ENCODE measurements around the gene GFM1. TPM values are rescaled to one million over a fixed set of nuclear protein-coding genes. Genes with fewer than 3 reads are reported as not detected.
A peak's percentile ranks its signal among the peaks of the same experiment; 100 is the strongest.

Gene GFM1
- total and polyA plus RNA-seq, 2 experiments from 2014 or later, result 24.5 to 59.9 TPM

DNA sequence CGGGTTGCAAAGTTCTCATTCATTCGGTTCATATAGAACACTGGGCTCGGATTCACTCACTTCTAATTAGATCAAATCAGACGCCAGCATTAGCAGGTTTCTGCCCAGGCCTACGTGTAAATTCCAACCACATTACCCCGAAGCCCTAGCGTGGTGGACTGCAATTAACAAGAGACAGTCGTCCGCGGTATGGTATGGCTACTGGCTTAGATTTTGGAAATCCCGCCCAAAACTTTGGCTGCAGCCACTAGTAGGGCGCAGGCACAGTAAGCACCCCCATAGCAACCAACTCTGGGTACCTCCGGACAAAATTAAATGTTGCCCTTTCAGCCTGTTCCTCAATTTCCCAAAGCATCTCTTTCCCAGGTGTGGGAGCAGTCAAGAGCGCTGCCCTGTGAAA, 87.2 kb downstream of the GFM1 start:
- Histone ChIP-seq H3F3A (replicated peaks; ENCODE audit: low read depth) (no peaks in the 10 kb centered on the region), H3K27me3 (ENCODE audit: insufficient read depth) (peaks cover 30% of the 10 kb centered on the region), H3K27ac (ENCODE audit: low read depth) (no peak overlapping the region), H3K79me2 (replicated peaks; ENCODE audit: insufficient read depth) (no peaks in the 10 kb centered on the region), H3K4me1 (ENCODE audit: insufficient read depth) (peaks cover 7% of the 10 kb centered on the region; the same call in 1 of the 2 replicates), H3K4me3 (peak overlapping the region; percentile 81), H4K20me1 (replicated peaks; ENCODE audit: insufficient read depth) (no peaks in the 10 kb centered on the region), H2AFZ (peak overlapping the region; percentile 99), H3K36me3 (ENCODE audit: insufficient read depth) (no peaks in the 10 kb centered on the region), H3K9me2 (ENCODE audit: insufficient read depth) (no peaks in the 10 kb centered on the region), H3K4me2 (peak overlapping the region; percentile 97)
- ATAC-seq, result peak; percentile 24
- H3K4me3 Mint-ChIP-seq, result peak overlapping the region; percentile 74
- peaks cover 2% of the 10 kb centered on the region; the same call in 2 of the 3 replicates for H3K4me1 Mint-ChIP-seq
- peaks cover 4% of the 10 kb centered on the region; the same call in 2 of the 3 replicates for H3K9me3 Mint-ChIP-seq
- peaks cover 16% of the 10 kb centered on the region for H3K27me3 Mint-ChIP-seq (ENCODE audit: insufficient read depth, low read depth, poor library complexity)
- peaks cover 5% of the 10 kb centered on the region; the same call in 1 of the 3 replicates for H3K36me3 Mint-ChIP-seq (ENCODE audit: low read depth)
- peak; percentile 64 for DNase-seq (ENCODE audit: low spot score)
- no peak overlapping the region for H3K27ac Mint-ChIP-seq
- no peak for TF ChIP-seq POLR2AphosphoS5 (IDR thresholded peaks at IDR 0.05; ENCODE audit: low read depth)
- TF ChIP-seq, protein P1, sequence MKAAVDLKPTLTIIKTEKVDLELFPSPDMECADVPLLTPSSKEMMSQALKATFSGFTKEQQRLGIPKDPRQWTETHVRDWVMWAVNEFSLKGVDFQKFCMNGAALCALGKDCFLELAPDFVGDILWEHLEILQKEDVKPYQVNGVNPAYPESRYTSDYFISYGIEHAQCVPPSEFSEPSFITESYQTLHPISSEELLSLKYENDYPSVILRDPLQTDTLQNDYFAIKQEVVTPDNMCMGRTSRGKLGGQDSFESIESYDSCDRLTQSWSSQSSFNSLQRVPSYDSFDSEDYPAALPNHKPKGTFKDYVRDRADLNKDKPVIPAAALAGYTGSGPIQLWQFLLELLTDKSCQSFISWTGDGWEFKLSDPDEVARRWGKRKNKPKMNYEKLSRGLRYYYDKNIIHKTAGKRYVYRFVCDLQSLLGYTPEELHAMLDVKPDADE (IDR thresholded peaks at IDR 0.05), result no peak
- TF ChIP-seq, protein P2, sequence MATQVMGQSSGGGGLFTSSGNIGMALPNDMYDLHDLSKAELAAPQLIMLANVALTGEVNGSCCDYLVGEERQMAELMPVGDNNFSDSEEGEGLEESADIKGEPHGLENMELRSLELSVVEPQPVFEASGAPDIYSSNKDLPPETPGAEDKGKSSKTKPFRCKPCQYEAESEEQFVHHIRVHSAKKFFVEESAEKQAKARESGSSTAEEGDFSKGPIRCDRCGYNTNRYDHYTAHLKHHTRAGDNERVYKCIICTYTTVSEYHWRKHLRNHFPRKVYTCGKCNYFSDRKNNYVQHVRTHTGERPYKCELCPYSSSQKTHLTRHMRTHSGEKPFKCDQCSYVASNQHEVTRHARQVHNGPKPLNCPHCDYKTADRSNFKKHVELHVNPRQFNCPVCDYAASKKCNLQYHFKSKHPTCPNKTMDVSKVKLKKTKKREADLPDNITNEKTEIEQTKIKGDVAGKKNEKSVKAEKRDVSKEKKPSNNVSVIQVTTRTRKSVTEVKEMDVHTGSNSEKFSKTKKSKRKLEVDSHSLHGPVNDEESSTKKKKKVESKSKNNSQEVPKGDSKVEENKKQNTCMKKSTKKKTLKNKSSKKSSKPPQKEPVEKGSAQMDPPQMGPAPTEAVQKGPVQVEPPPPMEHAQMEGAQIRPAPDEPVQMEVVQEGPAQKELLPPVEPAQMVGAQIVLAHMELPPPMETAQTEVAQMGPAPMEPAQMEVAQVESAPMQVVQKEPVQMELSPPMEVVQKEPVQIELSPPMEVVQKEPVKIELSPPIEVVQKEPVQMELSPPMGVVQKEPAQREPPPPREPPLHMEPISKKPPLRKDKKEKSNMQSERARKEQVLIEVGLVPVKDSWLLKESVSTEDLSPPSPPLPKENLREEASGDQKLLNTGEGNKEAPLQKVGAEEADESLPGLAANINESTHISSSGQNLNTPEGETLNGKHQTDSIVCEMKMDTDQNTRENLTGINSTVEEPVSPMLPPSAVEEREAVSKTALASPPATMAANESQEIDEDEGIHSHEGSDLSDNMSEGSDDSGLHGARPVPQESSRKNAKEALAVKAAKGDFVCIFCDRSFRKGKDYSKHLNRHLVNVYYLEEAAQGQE (IDR thresholded peaks at IDR 0.05; ENCODE audit: unreplicated experiment), result no peak
- no peak for TF ChIP-seq CREB1 (CRISPR knock-in tag; IDR thresholded peaks at IDR 0.05; ENCODE audit: low read depth)
- TF ChIP-seq JUNB (IDR thresholded peaks at IDR 0.05; ENCODE audit: unreplicated experiment), result no peak
- TF ChIP-seq EZH2phosphoT487 (IDR thresholded peaks at IDR 0.05; ENCODE audit: unreplicated experiment), result no peak
- TF ChIP-seq ZNF114 (CRISPR knock-in tag; IDR thresholded peaks at IDR 0.05), result no peak
- TF ChIP-seq, protein P3, sequence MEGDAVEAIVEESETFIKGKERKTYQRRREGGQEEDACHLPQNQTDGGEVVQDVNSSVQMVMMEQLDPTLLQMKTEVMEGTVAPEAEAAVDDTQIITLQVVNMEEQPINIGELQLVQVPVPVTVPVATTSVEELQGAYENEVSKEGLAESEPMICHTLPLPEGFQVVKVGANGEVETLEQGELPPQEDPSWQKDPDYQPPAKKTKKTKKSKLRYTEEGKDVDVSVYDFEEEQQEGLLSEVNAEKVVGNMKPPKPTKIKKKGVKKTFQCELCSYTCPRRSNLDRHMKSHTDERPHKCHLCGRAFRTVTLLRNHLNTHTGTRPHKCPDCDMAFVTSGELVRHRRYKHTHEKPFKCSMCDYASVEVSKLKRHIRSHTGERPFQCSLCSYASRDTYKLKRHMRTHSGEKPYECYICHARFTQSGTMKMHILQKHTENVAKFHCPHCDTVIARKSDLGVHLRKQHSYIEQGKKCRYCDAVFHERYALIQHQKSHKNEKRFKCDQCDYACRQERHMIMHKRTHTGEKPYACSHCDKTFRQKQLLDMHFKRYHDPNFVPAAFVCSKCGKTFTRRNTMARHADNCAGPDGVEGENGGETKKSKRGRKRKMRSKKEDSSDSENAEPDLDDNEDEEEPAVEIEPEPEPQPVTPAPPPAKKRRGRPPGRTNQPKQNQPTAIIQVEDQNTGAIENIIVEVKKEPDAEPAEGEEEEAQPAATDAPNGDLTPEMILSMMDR (conservative IDR thresholded peaks at IDR 0.05; ENCODE audit: low read depth in 2 of 2), result no peak
- TF ChIP-seq EZH2 (IDR thresholded peaks at IDR 0.05; ENCODE audit: low read depth, unreplicated experiment), result no peak
- TF ChIP-seq, protein P4, sequence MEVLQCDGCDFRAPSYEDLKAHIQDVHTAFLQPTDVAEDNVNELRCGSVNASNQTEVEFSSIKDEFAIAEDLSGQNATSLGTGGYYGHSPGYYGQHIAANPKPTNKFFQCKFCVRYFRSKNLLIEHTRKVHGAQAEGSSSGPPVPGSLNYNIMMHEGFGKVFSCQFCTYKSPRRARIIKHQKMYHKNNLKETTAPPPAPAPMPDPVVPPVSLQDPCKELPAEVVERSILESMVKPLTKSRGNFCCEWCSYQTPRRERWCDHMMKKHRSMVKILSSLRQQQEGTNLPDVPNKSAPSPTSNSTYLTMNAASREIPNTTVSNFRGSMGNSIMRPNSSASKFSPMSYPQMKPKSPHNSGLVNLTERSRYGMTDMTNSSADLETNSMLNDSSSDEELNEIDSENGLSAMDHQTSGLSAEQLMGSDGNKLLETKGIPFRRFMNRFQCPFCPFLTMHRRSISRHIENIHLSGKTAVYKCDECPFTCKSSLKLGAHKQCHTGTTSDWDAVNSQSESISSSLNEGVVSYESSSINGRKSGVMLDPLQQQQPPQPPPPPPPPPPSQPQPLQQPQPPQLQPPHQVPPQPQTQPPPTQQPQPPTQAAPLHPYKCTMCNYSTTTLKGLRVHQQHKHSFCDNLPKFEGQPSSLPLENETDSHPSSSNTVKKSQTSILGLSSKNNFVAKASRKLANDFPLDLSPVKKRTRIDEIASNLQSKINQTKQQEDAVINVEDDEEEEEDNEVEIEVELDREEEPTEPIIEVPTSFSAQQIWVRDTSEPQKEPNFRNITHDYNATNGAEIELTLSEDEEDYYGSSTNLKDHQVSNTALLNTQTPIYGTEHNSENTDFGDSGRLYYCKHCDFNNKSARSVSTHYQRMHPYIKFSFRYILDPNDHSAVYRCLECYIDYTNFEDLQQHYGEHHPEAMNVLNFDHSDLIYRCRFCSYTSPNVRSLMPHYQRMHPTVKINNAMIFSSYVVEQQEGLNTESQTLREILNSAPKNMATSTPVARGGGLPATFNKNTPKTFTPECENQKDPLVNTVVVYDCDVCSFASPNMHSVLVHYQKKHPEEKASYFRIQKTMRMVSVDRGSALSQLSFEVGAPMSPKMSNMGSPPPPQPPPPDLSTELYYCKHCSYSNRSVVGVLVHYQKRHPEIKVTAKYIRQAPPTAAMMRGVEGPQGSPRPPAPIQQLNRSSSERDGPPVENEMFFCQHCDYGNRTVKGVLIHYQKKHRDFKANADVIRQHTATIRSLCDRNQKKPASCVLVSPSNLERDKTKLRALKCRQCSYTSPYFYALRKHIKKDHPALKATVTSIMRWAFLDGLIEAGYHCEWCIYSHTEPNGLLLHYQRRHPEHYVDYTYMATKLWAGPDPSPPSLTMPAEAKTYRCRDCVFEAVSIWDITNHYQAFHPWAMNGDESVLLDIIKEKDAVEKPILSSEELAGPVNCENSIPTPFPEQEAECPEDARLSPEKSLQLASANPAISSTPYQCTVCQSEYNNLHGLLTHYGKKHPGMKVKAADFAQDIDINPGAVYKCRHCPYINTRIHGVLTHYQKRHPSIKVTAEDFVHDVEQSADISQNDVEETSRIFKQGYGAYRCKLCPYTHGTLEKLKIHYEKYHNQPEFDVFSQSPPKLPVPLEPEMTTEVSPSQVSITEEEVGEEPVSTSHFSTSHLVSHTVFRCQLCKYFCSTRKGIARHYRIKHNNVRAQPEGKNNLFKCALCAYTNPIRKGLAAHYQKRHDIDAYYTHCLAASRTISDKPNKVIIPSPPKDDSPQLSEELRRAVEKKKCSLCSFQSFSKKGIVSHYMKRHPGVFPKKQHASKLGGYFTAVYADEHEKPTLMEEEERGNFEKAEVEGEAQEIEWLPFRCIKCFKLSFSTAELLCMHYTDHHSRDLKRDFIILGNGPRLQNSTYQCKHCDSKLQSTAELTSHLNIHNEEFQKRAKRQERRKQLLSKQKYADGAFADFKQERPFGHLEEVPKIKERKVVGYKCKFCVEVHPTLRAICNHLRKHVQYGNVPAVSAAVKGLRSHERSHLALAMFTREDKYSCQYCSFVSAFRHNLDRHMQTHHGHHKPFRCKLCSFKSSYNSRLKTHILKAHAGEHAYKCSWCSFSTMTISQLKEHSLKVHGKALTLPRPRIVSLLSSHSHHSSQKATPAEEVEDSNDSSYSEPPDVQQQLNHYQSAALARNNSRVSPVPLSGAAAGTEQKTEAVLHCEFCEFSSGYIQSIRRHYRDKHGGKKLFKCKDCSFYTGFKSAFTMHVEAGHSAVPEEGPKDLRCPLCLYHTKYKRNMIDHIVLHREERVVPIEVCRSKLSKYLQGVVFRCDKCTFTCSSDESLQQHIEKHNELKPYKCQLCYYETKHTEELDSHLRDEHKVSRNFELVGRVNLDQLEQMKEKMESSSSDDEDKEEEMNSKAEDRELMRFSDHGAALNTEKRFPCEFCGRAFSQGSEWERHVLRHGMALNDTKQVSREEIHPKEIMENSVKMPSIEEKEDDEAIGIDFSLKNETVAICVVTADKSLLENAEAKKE (CRISPR knock-in tag; IDR thresholded peaks at IDR 0.05), result no peak
- TF ChIP-seq STAT1 (IDR thresholded peaks at IDR 0.05; ENCODE audit: unreplicated experiment), result no peak
- TF ChIP-seq ZNF331 (CRISPR knock-in tag; IDR thresholded peaks at IDR 0.05; ENCODE audit: low read depth), result no peak
- no peak for TF ChIP-seq NANOG (IDR thresholded peaks at IDR 0.05; ENCODE audit: borderline replicate concordance)
